NCI-H1105 treated with DMSO at 0.1 percent for 48 hours (cell line): ENCODE results near the gene CLEC2B.
"Not testable (repeated sequence)": the region's sequence is repeated elsewhere in the genome, so short reads cannot be mapped to it uniquely, and the experiment has no call there.

Source experiments
- DNase-seq: peaks from one replicate; lab custom pipeline; 2025; lab: John Stamatoyannopoulos, UW

Gene CLEC2B

GRCh38 chr12:9869307-9870161, at the start of gene CLEC2B:
Gene CLEC2B, minus strand, starts transcription at chr12:9869354.
- DNase-seq, result no peak

- DNase-seq, result no peak
Measured at GRCh38 chr12:9911708-9912107, 42.6 kb upstream of the CLEC2B start.

- DNase-seq, result no peak
Measured at GRCh38 chr12:9910716-9911421, 41.7 kb upstream of the CLEC2B start.

- DNase-seq, result no peak
Measured at GRCh38 chr12:9909724-9910123, 40.6 kb upstream of the CLEC2B start.

- DNase-seq, result no peak
Measured at GRCh38 chr12:9908350-9908749, 39.2 kb upstream of the CLEC2B start.

- DNase-seq, result no peak
Measured at GRCh38 chr12:9907769-9908168, 38.6 kb upstream of the CLEC2B start.

GRCh38 chr12:9906873-9907272, 37.7 kb upstream of the CLEC2B start:
- no peak for DNase-seq

- no peak for DNase-seq
Measured at GRCh38 chr12:9902539-9903228, 33.5 kb upstream of the CLEC2B start.

- no peak for DNase-seq
Measured at GRCh38 chr12:9900930-9901329, 31.8 kb upstream of the CLEC2B start.

GRCh38 chr12:9899209-9899608, 30.1 kb upstream of the CLEC2B start:
- DNase-seq, result no peak

GRCh38 chr12:9897535-9897934, 28.4 kb upstream of the CLEC2B start:
- DNase-seq, result no peak

GRCh38 chr12:9895215-9895971, 26.2 kb upstream of the CLEC2B start:
- no peak for DNase-seq

GRCh38 chr12:9888665-9889273, 19.6 kb upstream of the CLEC2B start:
- DNase-seq, result no peak

- peak; percentile 76 for DNase-seq
Measured at GRCh38 chr12:9883175-9883574, 14.0 kb upstream of the CLEC2B start.

- no peak for DNase-seq
Measured at GRCh38 chr12:9881988-9882387, 12.8 kb upstream of the CLEC2B start.

GRCh38 chr12:9881246-9881645, 12.1 kb upstream of the CLEC2B start, which contains the start of gene KLRF2:
Gene KLRF2, plus strand, starts transcription at chr12:9881489. Its CDS starts 107 bp downstream, at chr12:9881596.
- DNase-seq, result no peak

GRCh38 chr12:9880532-9881078, 11.5 kb upstream of the CLEC2B start:
- no peak for DNase-seq

GRCh38 chr12:9876120-9876519, 7.0 kb upstream of the CLEC2B start:
- DNase-seq, result not testable (repeated sequence)

- peak; percentile 73 for DNase-seq
Measured at GRCh38 chr12:9872742-9873141, 3.6 kb upstream of the CLEC2B start.

- DNase-seq, result peak; percentile 31
Measured at GRCh38 chr12:9872162-9872561, 3.0 kb upstream of the CLEC2B start.

GRCh38 chr12:9870286-9870866, 1.2 kb upstream of the CLEC2B start:
- DNase-seq, result no peak
